ENCODE data around the gene WDR17. TPM values are rescaled to one million over a fixed set of nuclear protein-coding genes. Genes with fewer than 3 reads are reported as not detected.

The WDR17 gene
- total RNA-seq, 3 donors from 2014 or later = 2.2 to 4.5 (median 2.6) TPM

DNA sequence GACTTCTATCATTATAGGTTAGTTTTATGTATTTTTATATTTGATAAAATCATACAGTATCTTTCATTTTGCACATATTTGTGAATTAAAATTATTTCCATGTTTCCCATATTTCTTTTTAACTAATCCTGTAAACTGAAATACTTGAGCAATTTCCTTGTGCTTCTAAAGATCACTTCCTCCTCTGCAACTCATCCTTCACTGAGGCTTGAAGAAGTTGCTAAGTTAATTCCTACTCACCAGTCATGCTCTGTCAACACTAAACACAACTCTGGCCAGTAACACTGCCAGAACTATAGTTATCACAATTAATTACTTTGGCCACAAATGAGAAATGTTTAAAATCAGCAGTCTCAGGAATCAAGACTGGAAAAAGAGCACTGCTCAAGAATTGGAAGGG is 123.0 kb downstream of the WDR17 start:
- intact Hi-C loops (cut with DNase I; ENCODE audit: low total_unique reads) = no loop called here
- H3K9me3 ChIP-seq = no peaks in the 10 kb centered on the region
- no peaks in the 10 kb centered on the region for H3K27me3 ChIP-seq
- TF ChIP-seq POLR2AphosphoS5 (IDR thresholded peaks at IDR 0.05) (no peak), POLR2A (IDR thresholded peaks at IDR 0.05) (no peak)
- TF ChIP-seq, protein P1, sequence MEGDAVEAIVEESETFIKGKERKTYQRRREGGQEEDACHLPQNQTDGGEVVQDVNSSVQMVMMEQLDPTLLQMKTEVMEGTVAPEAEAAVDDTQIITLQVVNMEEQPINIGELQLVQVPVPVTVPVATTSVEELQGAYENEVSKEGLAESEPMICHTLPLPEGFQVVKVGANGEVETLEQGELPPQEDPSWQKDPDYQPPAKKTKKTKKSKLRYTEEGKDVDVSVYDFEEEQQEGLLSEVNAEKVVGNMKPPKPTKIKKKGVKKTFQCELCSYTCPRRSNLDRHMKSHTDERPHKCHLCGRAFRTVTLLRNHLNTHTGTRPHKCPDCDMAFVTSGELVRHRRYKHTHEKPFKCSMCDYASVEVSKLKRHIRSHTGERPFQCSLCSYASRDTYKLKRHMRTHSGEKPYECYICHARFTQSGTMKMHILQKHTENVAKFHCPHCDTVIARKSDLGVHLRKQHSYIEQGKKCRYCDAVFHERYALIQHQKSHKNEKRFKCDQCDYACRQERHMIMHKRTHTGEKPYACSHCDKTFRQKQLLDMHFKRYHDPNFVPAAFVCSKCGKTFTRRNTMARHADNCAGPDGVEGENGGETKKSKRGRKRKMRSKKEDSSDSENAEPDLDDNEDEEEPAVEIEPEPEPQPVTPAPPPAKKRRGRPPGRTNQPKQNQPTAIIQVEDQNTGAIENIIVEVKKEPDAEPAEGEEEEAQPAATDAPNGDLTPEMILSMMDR (IDR thresholded peaks at IDR 0.05) = no peak
- no peak for DNase-seq (ENCODE audit: low spot score in 2 of 2)
- no peaks in the 10 kb centered on the region for H3K36me3 ChIP-seq
- no peaks in the 10 kb centered on the region for H3K4me1 ChIP-seq
- no peak overlapping the region for H3K27ac ChIP-seq
- H3K4me3 ChIP-seq = no peak overlapping the region

DNA sequence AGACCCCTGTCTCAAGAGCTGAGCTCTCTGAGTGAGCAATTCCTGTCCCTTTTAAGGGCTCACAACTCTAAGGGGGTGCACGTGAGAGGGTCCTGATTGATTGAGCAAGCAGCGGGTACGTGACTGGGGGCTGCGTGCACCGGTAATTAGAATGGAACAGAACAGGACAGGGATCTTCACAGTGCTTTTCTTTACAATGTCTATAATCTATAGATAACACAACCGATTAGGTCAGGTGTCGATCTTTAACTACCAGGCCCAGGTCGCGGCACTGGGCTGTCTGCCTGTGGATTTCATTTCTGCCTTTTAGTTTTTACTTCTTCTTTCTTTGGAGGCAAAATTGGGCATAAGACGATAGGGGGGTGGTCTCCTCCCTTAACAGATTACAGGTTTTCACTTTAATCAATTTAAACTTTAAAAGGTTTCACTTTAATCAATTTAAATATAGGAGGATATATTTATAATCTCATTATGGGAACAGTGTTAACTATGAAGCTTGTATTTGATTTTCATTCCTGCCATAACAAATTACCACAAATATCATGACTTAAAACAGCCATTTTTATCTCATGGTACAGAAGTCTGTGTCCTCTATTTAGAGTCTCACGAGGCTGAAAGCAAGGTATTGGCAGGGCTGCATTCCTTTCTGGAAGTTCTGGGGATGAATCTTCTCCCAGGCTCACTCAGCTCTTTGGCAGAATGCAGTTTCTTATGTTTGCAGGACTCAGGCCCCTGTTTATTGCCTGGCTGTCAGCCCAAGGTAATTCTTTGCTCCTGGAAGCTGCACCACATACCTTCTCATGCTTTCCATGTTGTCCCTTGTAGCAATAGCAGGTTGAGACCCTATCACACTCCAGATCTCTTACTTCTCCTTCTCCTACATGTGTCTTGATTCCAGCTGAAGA is 124.5 kb downstream of the WDR17 start:
- Histone ChIP-seq H3K4me3 (no peak overlapping the region), H3K9me3 (no peaks in the 10 kb centered on the region), H3K36me3 (no peaks in the 10 kb centered on the region), H3K27ac (no peak overlapping the region), H3K27me3 (no peaks in the 10 kb centered on the region), H3K4me1 (no peaks in the 10 kb centered on the region)
- TF ChIP-seq, protein P1 (IDR thresholded peaks at IDR 0.05) = no peak
- TF ChIP-seq POLR2A (IDR thresholded peaks at IDR 0.05) (no peak), POLR2AphosphoS5 (IDR thresholded peaks at IDR 0.05) (no peak)
- DNase-seq (ENCODE audit: low spot score in 2 of 2) = no peak
- intact Hi-C loops (cut with DNase I; ENCODE audit: low total_unique reads) = no loop called here

DNA sequence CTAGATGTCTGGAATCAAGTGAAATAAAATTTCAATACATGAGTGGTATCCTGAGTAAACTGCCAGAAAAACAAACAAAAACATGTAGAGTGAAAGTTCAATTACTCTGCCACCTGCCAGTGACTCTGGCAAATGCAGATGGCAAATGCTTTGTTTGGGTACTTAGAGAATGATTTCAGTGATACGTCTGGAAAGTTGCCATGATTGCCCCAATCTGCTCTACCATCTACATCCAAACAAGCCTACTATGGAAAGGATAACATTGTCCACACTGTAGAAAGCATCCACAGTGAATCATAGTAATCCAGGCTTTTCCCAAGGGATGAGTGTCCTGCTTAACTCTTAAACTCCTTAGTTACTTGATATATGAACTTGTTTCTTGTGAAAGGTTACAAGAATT is 126.3 kb downstream of the WDR17 start:
- Histone ChIP-seq H3K4me1 (no peaks in the 10 kb centered on the region), H3K36me3 (no peaks in the 10 kb centered on the region), H3K4me3 (no peak overlapping the region), H3K9me3 (no peaks in the 10 kb centered on the region), H3K27me3 (no peaks in the 10 kb centered on the region), H3K27ac (no peak overlapping the region)
- intact Hi-C loops (cut with DNase I; ENCODE audit: low total_unique reads) = no loop called here
- no peak for DNase-seq (ENCODE audit: low spot score in 2 of 2)
- TF ChIP-seq POLR2A (IDR thresholded peaks at IDR 0.05) = no peak

DNA sequence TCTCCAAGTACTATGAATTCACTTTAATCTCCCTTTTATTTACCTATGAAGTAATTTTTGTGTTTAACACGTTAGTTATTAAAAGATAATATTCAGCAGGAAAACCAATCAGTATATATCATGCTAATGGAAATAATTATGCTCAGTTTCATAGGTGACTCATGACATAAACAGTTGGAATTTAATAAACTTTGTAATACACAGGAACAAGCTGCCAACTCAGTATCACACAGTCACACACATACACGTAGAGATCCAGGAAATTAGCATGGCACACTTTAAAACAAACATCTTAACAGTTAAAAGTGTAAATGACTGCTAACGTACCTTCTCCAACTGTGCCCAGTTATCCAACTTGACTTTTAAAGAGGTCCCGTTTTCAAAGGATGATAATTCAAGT is 127.5 kb downstream of the WDR17 start:
- TF ChIP-seq, protein P1 (IDR thresholded peaks at IDR 0.05) = no peak
- TF ChIP-seq POLR2AphosphoS5 (IDR thresholded peaks at IDR 0.05) (no peak), POLR2A (IDR thresholded peaks at IDR 0.05) (no peak)
- intact Hi-C loops (cut with DNase I; ENCODE audit: low total_unique reads) = no loop called here
- Histone ChIP-seq H3K36me3 (no peaks in the 10 kb centered on the region), H3K9me3 (no peaks in the 10 kb centered on the region), H3K4me1 (no peaks in the 10 kb centered on the region), H3K4me3 (no peak overlapping the region), H3K27me3 (no peaks in the 10 kb centered on the region), H3K27ac (no peak overlapping the region)
- DNase-seq (ENCODE audit: low spot score in 2 of 2) = no peak

DNA sequence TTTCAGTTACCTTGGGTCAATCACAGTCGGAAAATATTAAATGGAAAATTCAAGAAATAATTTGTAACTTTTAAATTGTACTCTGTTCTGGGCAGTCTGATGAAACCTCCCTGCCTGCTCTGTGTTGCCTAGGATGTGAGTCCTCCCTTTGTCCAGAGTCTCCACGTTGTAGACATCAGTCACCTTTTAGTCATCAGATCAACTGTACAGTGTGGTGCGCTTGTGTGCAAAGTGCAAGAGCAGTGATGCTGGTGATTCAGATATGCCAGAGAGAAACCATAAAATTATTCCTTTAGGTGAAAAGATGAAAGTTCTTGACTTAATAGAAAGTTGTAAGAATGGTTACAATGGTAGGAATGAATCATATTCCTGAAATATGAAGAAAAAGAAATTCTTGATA is 128.3 kb downstream of the WDR17 start:
- no peak for DNase-seq (ENCODE audit: low spot score in 2 of 2)
- Histone ChIP-seq H3K4me1 (no peaks in the 10 kb centered on the region), H3K27ac (no peak overlapping the region), H3K36me3 (no peaks in the 10 kb centered on the region), H3K9me3 (no peaks in the 10 kb centered on the region), H3K4me3 (no peak overlapping the region), H3K27me3 (no peaks in the 10 kb centered on the region)
- TF ChIP-seq POLR2A (IDR thresholded peaks at IDR 0.05) (no peak), POLR2AphosphoS5 (IDR thresholded peaks at IDR 0.05) (no peak)
- TF ChIP-seq, protein P1 (IDR thresholded peaks at IDR 0.05) = no peak
- intact Hi-C loops (cut with DNase I; ENCODE audit: low total_unique reads) = no loop called here
